AG09309 (cell line): ENCODE measurements around the gene MARCHF6.
A peak's percentile ranks its signal among the peaks of the same experiment; 100 is the strongest.
"Not testable (repeated sequence)": the region's sequence is repeated elsewhere in the genome, so short reads cannot be mapped to it uniquely, and the experiment has no call there.

Experiments
- DNase-seq: peaks from one replicate; pipeline ENCODE4 v3.0.0-alpha.2; 2010; ENCODE audit warnings: low read depth
- H3K4me3 ChIP-seq: 2 replicates; pipeline ENCODE4 v1.5.1; 2011; ENCODE audit warnings: mild to moderate bottlenecking, low read depth, low read length, moderate library complexity; ENCODE audit not compliant: control insufficient read depth
- TF ChIP-seq, protein P1 (sequence below): IDR thresholded peaks from 2 replicates; pipeline ENCODE4 v1.5.1; 2011; ENCODE audit warnings: mild to moderate bottlenecking, low read depth, low read length, inconsistent platforms; ENCODE audit not compliant: insufficient read depth, control insufficient read depth; ENCODE audit errors: missing control alignments

MARCHF6 gene

DNA sequence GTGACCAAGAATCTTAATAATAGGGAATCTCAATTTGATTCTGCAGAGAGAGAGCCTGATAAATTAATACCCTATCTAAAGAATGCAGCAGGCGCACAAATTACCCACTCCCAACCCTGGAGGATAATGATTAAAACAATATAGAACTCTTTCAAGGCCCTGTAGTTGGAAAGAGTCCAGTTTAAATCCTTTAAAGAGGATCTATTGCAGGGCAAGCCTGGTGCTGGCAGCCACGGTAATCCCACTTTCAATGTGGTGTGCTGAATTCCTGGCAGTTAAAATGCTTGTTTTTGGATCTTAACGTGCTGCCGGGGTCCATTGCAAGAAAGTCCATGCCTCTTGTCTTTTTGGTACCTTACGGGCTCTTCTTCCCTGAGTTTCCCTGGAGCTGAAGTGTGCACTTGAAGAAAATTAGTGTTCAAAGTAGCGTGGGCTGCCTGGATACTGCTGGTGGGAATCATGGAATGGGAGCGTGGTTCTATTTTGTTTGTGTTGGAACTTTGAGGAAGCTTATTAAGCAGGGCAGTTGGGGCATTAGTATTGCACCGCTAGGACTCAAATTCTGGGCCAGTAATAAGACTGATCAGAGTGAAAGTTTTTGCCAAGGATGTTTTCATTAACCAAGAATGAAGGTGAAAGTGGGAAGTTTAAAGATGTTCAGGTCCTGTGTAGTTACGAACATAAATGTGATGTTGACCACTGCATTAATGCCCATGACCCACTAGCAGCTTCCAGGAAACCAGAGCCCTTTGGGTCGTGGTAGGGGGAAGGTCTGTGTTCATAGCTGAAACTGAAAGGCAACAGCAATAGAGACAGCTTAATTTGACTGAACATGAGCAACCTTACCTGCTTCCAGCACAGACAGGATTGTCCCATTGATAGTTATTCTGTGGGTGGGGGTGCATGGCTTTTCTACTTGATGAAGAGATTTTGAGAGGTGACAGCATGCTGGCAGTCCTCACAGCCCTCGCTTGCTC lies 20.8 kb downstream of the MARCHF6 start:
- no peak overlapping the region for H3K4me3 ChIP-seq
- TF ChIP-seq, protein P1, sequence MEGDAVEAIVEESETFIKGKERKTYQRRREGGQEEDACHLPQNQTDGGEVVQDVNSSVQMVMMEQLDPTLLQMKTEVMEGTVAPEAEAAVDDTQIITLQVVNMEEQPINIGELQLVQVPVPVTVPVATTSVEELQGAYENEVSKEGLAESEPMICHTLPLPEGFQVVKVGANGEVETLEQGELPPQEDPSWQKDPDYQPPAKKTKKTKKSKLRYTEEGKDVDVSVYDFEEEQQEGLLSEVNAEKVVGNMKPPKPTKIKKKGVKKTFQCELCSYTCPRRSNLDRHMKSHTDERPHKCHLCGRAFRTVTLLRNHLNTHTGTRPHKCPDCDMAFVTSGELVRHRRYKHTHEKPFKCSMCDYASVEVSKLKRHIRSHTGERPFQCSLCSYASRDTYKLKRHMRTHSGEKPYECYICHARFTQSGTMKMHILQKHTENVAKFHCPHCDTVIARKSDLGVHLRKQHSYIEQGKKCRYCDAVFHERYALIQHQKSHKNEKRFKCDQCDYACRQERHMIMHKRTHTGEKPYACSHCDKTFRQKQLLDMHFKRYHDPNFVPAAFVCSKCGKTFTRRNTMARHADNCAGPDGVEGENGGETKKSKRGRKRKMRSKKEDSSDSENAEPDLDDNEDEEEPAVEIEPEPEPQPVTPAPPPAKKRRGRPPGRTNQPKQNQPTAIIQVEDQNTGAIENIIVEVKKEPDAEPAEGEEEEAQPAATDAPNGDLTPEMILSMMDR = no peak
- DNase-seq = no peak

DNA sequence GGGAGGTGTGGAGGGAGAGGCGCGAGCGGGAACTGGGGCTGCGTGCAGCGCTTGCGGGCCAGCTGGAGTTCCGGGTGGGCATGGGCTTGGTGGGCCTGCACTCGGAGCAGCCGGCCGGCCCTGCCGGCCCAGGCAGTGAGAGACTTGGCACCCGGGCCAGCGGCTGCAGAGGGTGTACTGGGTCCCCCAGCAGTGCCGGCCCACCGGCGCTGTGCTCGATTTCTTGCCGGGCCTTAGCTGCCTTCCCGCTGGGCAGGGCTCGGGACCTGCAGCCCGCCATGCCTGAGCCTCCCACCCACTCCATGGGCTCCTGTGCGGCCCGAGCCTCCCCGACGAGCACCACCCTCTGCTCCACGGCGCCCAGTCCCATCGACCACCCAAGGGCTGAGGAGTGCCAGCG lies 21.7 kb downstream of the MARCHF6 start:
- H3K4me3 ChIP-seq, DNase-seq: not testable (repeated sequence)

DNA sequence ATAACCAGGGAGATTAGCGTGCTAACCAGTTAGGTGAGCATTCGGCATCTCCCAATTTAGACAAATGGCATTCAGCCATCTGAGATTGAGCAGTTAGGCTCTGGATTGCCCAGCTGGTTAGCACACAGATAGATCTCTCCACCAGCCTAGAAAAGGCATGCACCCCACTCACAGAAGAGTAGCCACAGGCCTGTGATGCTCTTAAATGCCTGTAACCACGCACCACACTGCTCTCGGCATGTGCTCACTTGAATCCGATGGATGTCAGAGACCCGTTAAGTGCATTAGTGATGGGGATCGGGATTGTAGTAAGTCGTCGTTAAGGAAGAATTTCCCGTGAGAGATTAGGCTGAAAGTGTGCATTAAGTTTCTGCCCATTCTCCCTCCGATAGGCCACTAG lies 23.0 kb downstream of the MARCHF6 start:
- DNase-seq = no peak
- TF ChIP-seq, protein P1 = no peak
- H3K4me3 ChIP-seq = no peak overlapping the region

DNA sequence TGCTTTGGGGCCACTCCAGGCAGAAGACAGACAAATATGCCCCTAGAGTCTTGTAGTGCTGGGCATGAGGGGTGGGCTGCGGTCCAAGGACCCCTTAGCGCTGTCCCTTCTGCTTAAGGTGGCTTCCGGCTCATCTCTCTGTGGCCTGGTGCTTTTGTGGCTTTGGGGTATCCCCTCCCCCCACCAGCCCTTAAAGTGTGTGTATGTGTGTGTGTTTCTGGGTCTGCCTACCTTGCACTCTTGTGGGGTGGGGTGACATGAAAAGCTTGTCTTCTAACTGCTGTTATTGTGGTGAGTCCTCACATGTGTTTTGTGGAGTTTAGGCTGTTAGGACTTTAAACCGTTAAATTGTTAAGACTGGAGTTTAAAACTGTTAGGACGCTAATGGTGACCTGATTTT lies 23.6 kb downstream of the MARCHF6 start:
- no peak overlapping the region for H3K4me3 ChIP-seq
- DNase-seq = no peak
- TF ChIP-seq, protein P1 = no peak

DNA sequence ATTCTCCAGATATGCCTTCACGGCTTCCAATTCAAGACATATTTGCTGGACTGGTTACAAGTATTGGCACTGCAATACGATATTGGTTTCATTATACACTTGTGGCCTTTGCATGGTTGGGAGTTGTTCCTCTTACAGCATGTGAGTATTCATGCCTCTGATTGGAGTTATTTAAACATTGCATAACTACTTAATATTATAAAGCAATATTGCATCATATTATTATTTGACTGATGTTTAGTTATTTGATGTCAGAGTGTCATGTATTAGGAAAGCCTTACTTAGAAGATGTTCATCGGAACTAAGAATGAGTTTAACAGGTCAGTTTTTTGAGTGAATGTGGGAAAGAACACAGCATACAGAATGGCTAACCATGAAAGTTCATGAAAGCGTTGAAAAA lies 28.3 kb downstream of the MARCHF6 start:
- no peak for DNase-seq
- H3K4me3 ChIP-seq = no peak overlapping the region
- TF ChIP-seq, protein P1 = no peak

DNA sequence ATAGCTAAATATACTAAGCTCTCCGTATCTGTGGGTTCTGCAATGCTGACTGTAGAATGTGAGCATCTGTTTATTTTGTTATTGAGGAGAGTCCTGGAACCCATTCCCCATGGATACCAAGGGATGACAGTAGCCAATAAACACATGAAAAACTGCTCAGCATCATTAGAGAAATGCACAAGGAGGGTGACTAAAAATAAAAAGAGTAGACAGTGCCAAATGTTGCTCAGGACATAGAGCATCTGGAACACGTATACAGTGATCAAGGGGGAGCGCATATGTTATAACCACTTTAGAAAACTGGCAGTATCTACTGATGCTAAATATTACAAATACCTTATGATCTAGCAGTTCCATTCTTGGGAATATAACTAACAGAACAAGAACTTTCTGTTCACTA lies 31.0 kb downstream of the MARCHF6 start:
- no peak for DNase-seq
- TF ChIP-seq, protein P1 = no peak
- no peak overlapping the region for H3K4me3 ChIP-seq

DNA sequence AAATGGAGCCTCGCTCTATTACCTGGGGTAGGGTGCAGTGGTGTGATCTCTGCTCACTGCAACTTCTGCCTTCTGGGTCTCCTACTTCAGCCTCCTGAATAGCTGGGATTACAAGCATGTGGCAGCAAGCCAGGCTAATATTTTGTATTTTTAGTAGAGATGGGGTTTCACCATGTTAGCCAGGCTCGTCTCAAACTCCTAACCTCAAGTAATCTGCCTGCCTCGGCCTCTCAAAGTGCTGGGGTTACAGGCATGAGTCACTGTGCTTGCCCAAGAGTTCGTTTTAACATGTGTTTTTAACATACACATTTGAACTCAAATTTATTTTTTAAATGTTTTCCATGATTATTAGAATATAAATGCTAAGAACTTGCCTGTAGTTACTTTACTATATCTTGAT lies 34.2 kb downstream of the MARCHF6 start:
- no peak overlapping the region for H3K4me3 ChIP-seq
- DNase-seq = peak; percentile 31
- TF ChIP-seq, protein P1 = no peak
